Measurements from ENCODE around the gene NOC2L. TPM values are rescaled to one million over a fixed set of nuclear protein-coding genes. Genes with fewer than 3 reads are reported as not detected.

Gene NOC2L
- 10 to 100 TPM; 36.4 to 46.4 (median 39.7) TPM for polyA plus RNA-seq (ENCODE audit: insufficient read length in 10 of 10)
- long read RNA-seq, donor 1, transcript NOC2L-201 (19 exons, 2,790 nt) = major isoform, 5 of 6 reads
- long read RNA-seq, donor 1, partial matches to known transcripts = 0 of 6 reads
- long read RNA-seq, donor 1, other reads (novel, unspliced or antisense) = 0 of 6 reads
- long read RNA-seq, donor 2, partial matches to known transcripts = 0 of 3 reads
- long read RNA-seq, donor 2, other reads (novel, unspliced or antisense) = 0 of 3 reads
- long read RNA-seq, donor 3 = 0 reads
- long read RNA-seq, donor 4, partial matches to known transcripts = 0 of 2 reads
- long read RNA-seq, donor 4, other reads (novel, unspliced or antisense) = 0 of 2 reads
- long read RNA-seq, donor 5, partial matches to known transcripts = 23 of 25 reads
- long read RNA-seq, donor 5, other reads (novel, unspliced or antisense) = 0 of 25 reads
- long read RNA-seq, donor 6, partial matches to known transcripts = 0 of 1 reads
- long read RNA-seq, donor 6, other reads (novel, unspliced or antisense) = 0 of 1 reads
- long read RNA-seq, donor 7, partial matches to known transcripts = 0 of 3 reads
- long read RNA-seq, donor 7, other reads (novel, unspliced or antisense) = 0 of 3 reads
- long read RNA-seq, donor 8 = 0 reads
- long read RNA-seq, donor 9, partial matches to known transcripts = 0 of 1 reads
- long read RNA-seq, donor 9, other reads (novel, unspliced or antisense) = 0 of 1 reads

DNA sequence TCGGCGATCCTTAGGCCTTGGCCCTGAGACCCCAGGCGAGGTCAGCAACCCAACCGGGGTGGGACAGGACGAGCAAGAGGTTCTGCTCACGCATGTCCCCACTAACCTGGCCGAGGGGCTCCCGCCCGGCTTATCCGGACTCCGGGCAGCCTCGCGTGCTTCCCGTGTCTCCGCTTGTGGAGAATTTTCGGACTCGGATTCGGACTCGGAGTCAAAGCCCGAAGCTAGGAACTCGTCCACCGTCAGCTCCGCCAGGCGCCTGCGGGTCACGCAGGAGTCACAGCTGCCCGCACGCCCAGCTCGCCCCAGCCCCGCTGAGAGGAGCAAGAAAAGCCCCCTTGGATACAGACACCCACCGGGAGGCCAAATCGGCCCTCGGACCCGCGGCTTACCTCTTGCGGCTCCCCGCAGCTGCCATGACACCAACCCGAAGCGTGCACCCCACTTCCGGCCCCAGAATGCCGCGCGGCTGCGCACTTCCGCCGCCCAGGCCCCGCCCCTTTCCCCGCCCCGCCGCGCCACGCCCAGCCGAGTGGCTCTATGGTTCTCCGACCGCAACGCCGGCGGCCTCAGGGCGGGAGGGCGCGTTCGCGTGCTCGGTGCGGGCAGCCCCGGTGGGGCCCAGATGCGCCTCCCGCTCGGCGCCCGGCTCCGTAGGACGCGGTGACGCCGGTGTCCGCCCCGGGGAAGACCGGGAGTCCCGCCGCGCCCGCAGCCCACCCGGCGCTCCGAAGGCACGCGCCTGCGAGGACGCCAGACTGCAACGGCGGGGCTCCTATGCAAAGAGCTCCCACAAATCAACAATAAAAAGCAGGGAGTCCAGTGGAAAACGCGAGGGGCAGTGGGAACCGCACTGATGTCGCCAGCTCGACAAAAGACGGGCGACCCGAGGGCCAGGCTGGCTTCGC is at the start of gene NOC2L:
NOC2L (minus strand) TSS at position 434 of the 908 bp plus-strand sequence; CDS start at position 418, 16 bp downstream.
- peak; percentile 89 to 96 (median 92) for DNase-seq

DNA sequence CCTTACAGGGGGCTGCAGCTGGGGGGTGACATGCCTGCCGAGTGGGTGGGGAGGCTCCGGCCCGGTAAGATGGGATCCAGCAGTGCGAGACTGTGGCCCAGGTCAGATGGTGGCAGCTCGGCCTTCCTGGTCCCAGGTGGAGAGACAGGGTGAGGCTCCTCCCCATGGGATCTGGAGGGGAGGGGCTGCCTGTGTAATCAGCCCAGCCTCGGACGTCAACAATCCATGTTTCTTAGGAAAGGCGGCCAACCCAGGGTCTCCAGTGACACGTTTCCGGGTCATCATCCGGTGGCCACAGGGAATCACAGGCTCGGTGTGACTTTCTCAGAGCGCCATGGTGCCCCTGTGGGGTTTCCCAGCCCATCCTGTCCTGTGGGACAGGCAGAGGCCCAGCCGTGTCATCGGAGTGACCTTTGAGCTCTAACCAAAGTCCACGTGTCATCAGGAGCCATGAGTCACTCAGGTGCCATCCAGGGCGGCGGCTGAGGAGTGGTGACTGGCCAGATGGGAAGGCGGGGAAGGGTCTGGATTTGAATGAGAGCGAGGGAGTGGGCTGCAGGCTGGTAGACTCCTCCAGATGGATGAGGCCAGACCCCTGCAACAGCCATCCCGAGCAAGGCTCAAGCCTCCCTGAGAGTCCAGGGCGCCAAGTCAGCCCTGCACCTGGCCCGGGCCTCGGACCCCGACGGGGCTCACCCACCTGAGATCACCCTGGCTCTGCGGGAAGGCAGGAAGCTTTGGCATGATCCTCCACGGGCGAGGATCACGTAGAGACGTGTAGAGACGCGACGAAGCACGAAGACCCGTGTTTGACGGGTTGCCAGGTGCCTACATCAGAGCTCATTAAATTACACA is 47.5 kb upstream of the NOC2L start:
- no peak for DNase-seq

DNA sequence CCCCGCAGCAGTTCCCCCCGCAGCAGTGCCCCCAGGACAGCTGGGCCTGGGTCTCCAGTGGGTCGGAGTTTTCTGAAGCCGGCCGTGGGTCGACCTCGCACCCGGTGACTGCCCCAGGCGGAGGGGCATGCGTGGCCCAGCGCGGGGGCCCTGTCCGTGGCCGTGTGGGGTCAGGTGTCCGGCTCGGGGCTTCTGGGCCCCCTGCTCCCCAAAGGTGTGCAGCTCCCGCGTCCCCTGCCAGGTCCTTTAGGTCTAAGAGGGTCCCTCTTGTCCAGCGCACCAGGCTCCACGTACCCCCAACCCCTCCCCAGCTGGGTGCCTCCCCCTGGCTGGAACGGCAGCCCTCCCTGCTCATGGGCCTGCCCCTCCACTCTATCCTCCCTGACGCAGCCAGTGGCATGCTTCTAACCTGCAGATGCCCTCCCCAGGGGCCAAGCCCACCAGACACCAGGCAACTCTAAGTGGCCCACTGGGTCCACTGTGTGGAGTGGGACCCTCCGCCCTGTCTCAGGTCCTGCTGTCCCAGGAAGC is 46.8 kb upstream of the NOC2L start:
- no peak for DNase-seq

DNA sequence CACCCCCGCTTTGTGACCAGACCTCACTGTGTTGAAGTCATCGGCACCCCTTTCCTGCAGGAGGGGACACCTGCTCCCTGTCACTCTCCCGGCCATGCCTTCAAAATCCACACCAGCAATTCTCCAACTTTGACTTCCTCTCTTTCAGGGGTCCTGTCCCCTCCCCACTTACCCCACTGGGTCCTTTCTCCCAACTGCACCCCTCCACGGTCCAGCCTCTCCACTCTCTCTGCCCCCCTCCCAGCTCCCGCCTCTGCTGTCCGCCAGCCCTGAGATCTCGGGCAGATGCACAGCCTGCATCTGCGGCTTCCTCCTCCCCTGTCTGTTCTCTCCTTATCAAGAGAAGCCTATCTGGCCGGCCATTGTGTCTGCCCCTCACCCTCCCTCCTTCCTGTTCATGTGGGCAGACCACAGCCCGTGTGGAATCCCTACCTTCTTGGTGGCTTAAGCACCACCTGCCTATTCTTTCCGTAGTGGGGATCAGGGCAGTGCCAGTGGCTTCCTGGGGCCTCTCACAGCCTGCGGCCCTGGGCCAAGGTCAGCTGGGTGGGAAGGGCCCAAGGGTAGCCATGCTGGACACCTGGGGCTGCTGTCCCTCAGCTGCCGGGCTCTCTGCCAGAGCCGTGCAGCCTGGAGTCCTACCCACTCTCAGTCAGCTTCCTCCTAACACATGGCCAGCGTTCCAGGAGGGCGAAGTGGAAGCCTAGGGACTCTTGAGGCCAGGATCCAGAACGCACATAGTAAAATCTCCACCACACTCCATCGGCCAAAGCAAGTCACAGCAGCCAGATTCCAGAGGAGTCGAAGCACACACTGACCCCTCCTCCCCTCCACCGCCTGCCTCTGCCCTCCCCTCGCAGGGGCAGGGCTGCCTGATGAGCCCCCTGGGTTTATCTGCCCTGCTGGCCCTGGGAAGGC is 46.0 kb upstream of the NOC2L start:
- DNase-seq = peak; percentile 62 to 86 (median 67)

DNA sequence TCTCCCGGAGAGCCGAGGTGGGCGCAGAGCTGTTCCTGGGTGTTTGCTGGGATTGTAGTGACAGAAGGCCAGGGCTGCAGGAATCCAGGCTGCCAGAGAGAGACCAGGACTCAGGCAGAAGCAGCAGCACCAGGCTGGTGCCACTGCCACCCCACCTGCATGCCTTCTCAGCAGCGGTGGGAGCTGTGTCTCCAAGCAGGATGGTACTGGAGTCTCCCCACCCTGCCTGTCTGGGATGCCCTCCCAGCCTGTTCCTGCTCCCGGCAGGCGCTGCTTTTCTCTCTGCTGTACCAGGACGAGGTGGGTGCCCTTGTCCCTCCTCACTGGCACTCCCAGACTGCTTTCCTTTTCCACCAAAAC is 45.3 kb upstream of the NOC2L start:
- DNase-seq = no peak

DNA sequence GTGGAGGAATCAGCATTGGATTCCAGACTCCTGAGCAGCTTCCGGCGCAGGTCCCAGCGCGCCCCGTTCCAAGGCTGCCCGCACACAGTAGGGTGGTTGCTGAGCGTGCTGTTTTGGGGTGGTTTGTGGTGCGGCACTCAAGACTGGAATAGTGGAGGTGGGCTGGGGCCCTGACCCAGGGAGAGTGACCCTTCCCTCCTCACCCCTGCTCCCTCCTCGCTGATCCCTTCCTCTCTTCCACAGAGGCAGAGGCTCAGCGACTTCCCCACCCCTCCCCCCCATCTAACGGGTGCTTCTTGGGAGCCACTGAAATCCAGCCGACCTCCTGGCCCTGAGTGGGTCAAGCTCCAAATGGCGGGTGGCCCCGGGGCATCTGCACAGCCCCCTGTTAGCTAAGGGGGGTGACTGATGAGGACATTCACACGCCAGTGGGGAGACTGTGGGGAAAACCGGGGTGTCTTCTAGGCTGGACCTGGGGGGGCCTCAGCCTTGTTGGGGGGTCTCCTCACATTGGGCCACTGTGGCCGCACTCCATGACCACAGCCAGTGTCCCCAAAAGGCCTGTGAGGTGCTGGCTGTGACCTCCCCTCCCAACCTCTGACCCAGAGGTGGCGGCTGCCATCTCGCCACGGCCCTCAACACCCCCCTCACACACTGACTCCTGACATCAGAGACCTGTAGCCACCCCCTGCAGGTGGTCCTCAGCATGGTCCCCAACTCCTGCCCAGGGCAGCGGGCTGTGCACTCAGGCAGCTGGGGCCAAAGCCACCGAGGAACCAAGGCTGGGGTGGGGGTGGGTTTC is 44.8 kb upstream of the NOC2L start:
- DNase-seq = no peak

DNA sequence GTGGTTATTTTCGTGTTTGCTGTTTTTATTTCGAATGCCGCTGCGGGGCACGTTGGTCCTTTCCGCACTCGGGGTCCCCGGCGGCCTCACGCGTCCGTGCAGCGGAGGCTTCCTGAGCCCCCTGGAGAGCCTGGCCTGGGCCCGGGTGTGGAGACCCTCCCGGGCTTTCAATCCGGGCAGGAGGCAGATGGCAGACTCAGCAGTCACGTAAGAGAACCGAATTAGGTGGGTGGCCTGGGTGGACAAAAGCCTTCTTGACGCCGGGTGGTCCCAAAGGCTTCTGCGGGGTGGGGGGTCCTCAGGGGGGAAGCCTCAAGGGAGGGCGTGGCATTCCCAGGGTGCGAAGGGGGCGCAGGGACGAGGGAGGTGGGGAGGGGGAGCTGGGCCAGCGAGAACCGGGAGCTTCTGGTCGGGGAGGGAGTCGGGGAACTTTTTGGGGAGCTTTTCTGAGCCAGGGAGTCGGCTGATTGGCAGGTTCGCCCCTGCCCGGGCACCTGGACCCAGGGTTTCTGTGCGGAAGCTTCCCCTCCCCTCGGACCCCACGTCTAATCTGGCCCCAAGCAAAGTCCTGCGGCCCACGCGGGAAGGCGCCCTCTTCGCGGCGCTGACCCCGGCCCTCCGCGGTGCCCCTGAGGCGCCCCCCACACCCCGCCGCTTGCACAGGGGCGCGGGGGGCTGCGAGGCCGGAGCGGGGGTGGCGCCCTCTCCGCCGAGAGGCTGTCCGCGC is 42.2 kb upstream of the NOC2L start:
- no peak for DNase-seq

DNA sequence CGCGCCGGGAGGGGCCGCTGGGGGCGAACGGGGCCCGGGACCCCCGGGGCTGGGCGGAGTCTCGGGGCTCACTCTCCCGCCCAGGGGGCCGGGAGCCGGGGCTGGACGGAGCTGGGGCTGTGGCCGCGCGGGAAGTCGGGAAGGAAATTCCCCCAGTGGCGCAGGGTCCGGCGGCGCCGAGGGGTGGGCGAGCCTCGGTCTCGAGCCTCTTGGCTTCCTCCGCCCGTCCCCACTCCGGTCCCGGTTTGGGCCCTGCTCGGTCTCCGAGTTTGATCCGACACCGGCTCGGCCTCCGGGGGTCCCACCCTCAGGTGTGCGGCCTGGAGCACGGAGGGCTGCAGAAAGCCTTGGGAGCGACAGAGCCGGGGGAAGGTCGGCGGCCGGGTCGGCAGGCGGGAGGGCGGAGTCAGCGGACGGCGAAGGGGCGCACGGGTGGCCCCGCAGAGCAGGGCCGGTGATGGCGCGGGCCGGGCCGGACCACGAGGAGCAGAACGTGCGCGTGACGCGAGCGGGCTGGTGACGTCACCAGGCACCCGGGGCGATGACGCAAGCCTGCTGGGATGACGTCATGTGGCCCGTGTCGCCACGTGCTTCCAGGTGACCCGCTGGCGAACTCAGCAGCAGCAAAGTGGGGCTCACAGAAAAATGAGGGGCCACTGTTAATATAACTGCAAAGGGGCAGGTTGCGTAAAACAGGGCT is 41.5 kb upstream of the NOC2L start:
- DNase-seq = peak; percentile 73 to 96 (median 87)

DNA sequence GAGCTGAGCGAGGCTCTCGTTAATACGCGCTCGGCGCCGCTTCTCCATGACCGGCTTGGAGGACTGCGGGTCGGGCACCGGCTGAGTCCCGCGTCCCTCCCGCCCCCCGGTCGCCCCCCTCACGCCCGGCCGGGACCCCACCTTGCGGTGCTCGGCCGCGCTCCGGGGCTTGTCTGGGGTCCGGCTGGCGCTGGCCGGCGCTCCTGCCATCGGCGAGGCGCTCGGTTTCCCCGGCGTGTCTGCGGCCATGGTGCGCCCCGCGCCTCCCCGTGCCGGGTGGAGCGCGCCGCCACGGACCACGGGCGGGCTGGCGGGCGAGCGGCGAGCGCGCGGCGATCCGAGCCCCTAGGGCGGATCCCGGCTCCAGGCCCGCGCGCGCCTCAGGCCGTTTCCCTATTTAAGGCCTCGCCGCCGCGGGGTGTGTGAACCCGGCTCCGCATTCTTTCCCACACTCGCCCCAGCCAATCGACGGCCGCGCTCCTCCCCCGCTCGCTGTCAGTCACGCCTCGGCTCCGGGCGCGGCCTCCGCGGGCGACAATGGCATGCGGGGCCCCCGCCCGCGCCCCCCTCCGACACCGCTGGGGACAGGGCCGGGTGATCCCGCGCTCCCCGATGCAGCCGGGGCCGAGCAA is 40.8 kb upstream of the NOC2L start, which contains the start of gene HES4:
HES4 (minus strand) TSS at position 373 of the 632 bp plus-strand sequence; CDS start at position 249, 124 bp downstream.
- DNase-seq = peak; percentile 92 to 97 (median 92)

DNA sequence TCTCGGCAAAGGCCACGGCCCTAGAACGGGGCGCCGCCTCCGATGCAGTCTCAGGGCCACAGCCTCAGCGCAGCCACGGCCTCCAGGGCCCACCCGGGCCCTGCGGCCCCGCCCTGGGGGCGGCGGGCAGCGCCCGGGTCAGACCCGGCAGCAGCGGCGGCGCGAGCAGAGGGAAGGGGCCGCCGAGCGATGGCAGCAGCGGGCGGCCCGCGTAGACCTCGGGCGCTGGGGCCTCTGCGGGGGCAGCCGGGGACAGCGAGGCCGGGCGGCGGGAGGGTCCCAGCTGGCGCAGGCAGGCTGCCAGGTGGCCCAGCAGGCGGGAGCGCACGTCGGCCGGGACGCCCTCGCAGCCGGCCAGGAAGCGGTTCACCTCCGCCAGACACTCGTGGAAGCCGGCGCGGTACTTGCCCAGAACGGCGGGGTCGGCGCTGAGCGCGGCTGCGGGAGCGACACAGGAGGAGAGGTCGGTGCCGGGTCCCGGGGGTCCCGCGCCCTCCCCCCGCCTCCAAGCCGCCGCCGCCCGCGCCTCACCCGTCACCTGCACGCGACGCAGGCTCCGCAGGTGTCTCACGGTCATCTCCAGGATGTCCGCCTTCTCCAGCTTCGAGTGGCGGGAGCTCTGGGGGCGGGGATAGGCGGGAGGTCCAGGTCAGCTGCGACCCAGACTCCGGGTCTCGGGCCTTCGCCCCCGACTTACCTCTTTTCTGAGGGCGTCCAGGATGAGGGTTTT is 40.1 kb upstream of the NOC2L start:
- peak in 2 of 3 donors; percentile 58 to 69 for DNase-seq

DNA sequence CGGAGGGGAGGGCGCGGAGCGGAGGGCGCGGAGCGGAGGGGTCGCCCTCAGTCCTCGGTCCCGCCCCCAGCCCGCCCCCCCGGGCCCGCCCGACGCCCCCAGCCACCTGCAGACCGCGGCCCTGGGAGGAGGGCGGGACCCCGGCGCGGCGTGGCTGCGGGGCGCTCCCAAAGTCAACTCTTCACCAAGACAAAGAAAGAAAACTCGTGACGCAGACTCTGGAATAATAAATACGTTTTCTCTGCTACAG is 39.6 kb upstream of the NOC2L start:
- peak in 1 of 3 donors; percentile 69 for DNase-seq

DNA sequence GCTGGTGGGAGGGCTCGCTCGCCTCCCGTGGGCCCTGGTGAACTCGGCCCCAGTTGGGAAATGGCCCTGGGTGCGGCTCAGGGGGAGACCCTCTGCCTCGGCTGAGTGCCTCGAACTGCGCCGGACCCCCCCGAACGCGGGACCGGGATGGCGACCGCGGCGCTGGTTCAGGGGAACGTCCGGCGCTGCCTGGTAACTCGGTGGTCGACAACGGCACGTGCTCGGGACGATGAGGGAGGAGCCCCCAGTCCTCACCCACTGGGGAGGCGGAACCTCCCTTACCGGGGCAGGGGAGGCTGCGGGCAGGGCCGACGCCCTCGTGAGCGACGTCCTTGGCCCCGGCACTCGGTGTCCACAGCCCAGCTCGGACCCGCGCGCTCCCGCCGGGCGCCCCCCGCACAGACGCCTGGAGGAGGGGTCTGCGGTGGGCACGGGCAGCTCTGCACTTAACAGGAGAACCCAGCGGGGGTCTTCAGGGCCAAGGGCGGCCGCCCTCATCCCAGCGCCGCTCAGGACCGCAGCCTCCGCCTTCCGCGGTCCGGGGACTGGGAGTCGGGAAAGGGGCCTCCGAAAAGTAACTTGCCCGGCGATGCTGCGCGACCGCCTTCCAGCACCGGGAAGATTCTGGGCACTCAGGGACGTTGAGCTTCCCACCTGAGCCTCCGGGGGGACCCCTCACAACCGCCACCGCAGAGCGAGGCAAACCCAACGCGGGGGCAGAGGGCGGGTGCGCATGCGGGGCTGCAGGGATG is 39.1 kb upstream of the NOC2L start:
- peak in 1 of 3 donors; percentile 51 for DNase-seq

DNA sequence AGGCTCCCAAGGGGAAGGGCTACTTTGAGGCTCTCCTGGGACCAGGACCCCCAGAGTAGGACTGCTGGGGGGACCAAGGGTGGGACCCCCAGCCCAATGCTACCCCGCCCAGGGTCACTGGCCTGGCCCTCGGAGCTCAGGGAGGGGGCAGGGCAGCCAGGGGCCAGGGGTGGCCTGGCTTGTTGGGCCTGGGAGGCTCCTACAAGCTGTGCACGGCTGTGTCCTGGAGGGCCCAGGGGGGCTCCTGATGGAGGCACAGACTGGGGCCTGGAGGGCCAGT is 38.6 kb upstream of the NOC2L start:
- DNase-seq = no peak

DNA sequence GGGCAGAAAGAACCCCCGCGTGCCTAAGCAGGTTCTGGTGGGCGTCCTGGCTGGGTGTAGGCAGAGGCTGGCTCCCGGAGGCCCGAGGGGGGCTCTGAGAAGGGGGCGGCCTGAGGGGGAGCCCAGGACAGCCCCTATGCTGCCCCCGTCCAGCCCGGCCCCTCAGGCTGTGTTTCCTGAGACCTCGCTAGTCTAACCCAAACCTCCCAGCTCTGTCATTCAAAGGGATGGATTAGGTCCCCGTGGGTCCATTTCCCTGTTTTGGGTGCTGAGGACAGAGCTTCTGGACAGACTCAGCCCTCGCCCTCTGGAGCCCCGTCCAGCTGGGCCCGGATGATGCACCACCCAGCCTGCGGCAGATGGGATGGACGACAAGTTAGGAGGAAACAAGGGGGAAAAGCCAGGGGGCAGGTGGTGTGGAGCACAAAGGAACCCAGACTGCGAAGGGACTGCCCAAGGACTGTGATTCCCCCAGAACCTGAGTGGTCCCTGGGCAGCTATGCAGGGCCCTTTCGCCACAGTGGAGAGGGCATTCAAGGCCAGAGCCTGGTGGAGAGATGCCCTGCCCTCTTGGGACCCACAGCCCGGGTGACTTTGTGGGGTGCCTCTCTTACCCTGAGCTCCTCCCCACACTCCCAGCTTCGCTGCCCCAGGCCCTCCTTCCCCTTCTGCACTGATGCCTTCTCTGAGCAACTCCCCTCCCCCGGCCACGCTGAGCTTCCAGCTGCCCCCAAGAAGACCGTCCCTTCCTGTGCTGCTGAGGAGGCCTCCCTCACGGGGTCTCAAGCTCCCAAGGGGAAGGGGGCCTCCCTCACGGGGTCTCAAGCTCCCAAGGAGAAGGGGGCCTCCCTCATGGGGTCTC is 38.0 kb upstream of the NOC2L start:
- no peak for DNase-seq

Measured in muscle of back (tissue), 13 donors.